ENCODE measurements around the gene GNL1. TPM values are rescaled to one million over a fixed set of nuclear protein-coding genes. Genes with fewer than 3 reads are reported as not detected.

Gene GNL1
- total and polyA plus RNA-seq, 9 of the 15 experiments (the other 6 are each of a cell fraction or from before 2014, with no cell fraction given), result 0.73 to 112 (median 58.0) TPM

GRCh38 chr6:30515944-30516753 is 40.1 kb downstream of the GNL1 start (continued):
- TF ChIP-seq E2F1 (CRISPR knock-in tag; IDR thresholded peaks at IDR 0.05) (peak; percentile 73), BRF1 (IDR thresholded peaks at IDR 0.05; ENCODE audit: borderline replicate concordance, extremely low read depth, insufficient read length) (no peak), TEAD4 (IDR thresholded peaks at IDR 0.05; ENCODE audit: low read length) (peak; percentile 79; the same call in 1 of the 2 replicates), TEAD4 (CRISPR knock-in tag; IDR thresholded peaks at IDR 0.05; ENCODE audit: borderline replicate concordance) (no peak), BRD9 (IDR thresholded peaks at IDR 0.05; ENCODE audit: low read depth, partially characterized antibody) (peak; percentile 76), CEBPB (tag; IDR thresholded peaks at IDR 0.05) (peak; percentile 100), POLR2A (conservative IDR thresholded peaks at IDR 0.05) (peak; percentile 95), DLX4 (CRISPR knock-in tag; IDR thresholded peaks at IDR 0.05) (no peak), PRPF4 (IDR thresholded peaks at IDR 0.05; ENCODE audit: insufficient read depth, low read depth, low read length, poor library complexity, severe bottlenecking) (no peak), SP1 (CRISPR knock-in tag; IDR thresholded peaks at IDR 0.05) (peak; percentile 84), HMGXB4 (CRISPR knock-in tag; IDR thresholded peaks at IDR 0.05) (peak; percentile 83; the same call in 1 of the 2 replicates), MNT (conservative IDR thresholded peaks at IDR 0.05) (peak; percentile 81 to 84), PCBP2 (IDR thresholded peaks at IDR 0.05; ENCODE audit: low read depth, low read length, poor library complexity, severe bottlenecking) (no peak), HNRNPL (IDR thresholded peaks at IDR 0.05; ENCODE audit: low read depth, low read length) (no peak), LEF1 (IDR thresholded peaks at IDR 0.05) (peak; percentile 77; the same call in 1 of the 2 replicates), KDM2B (CRISPR knock-in tag; IDR thresholded peaks at IDR 0.05) (no peak), TAF15 (IDR thresholded peaks at IDR 0.05; ENCODE audit: low read depth, low read length) (no peak), ELF4 (CRISPR knock-in tag; IDR thresholded peaks at IDR 0.05) (0 out of 2 replicates have a peak, but pooled peaks have one; percentile 75), MLLT1 (IDR thresholded peaks at IDR 0.05) (peak in 1 of 2 experiments; percentile 2; a peak in 1 of 4 replicates), CC2D1A (IDR thresholded peaks at IDR 0.05) (peak; percentile 62; the same call in 1 of the 2 replicates), KLF6 (CRISPR knock-in tag; IDR thresholded peaks at IDR 0.05; ENCODE audit: borderline replicate concordance) (peak; percentile 70; the same call in 1 of the 2 replicates)

Data from K562 (cell line).